GM12801 (cell line): ENCODE measurements around the gene BCAR3.

Source experiments
- TF ChIP-seq, protein P1 (sequence below): IDR thresholded peaks from one replicate; pipeline ENCODE4 v1.5.1; 2011; ENCODE audit warnings: control low read depth; ENCODE audit not compliant: insufficient read length; ENCODE audit errors: extremely low read depth

BCAR3 gene

DNA sequence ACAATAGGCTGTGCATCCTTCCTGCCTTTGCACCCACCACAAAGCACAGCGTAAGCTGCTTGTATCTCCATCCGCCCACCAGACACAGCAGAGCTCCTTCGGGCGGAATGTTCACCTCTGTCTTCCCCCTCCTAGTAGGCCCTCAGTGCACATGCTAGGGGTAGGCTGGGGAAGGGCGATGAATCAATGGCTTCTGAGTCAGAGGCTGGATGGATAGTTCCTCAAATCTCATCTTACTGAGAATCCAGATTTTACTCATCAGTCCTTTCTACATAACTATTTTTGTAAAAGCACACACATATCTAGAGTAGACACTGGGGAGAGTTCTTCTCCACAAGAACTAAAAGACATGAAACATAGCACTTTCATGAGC lies 73.8 kb downstream of the BCAR3 start:
- TF ChIP-seq, protein P1, sequence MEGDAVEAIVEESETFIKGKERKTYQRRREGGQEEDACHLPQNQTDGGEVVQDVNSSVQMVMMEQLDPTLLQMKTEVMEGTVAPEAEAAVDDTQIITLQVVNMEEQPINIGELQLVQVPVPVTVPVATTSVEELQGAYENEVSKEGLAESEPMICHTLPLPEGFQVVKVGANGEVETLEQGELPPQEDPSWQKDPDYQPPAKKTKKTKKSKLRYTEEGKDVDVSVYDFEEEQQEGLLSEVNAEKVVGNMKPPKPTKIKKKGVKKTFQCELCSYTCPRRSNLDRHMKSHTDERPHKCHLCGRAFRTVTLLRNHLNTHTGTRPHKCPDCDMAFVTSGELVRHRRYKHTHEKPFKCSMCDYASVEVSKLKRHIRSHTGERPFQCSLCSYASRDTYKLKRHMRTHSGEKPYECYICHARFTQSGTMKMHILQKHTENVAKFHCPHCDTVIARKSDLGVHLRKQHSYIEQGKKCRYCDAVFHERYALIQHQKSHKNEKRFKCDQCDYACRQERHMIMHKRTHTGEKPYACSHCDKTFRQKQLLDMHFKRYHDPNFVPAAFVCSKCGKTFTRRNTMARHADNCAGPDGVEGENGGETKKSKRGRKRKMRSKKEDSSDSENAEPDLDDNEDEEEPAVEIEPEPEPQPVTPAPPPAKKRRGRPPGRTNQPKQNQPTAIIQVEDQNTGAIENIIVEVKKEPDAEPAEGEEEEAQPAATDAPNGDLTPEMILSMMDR: no peak

DNA sequence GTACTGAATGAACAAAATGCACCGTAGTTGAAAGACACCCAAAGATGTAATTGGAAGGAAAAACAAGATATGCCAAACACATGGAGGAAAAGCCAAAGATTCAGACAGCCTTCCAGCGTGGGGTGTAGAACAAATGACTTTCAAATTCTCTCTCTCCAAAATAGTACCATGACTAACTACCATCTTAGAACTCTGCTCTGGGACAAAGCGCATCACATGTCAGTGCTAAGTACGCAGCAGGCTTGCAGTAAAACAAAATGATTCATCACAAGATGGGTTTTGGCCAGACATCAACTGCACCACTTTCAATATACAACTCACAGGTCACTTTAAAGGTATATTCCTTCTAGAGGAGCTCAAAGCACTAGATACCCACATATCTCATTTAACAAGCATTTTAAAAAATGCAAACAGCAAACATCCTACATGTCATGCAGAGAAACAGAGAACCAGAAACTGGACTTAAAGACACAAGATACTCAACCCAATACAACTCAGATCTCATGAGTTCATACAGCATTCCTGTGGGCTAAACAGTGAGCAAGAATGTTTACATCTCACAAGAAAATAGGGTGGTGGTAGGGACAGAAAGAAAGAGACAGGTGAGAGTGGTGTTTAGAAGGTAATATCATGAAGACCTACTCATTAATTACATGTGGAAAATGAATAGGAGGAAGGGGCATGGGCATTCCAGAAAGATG lies 75.7 kb downstream of the BCAR3 start:
- TF ChIP-seq, protein P1: no peak

DNA sequence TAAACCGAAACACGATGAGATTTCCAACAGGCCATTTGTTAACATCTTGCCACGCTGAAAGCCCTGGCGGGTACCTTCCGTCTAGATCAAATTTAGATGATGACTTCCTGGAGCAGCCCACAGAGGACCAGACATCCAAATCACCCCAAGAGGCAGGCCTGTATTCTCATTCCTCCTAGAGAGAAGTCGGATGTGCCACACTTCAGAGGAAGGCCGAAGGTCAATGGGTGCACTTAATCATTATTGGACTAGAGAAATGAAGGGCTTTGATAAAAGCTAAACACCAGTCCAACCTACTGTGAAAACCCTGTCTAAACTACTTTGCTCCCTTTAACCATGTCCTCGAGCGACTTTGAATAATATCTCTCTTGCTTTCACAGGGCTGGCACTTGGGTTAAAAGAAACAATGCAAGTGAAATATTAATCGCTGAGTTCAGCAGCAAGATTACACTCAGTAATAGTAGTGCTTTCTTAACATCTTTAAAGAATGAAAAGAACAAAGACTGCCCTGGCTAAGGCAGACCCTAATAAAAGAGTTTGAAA lies 76.5 kb downstream of the BCAR3 start:
- TF ChIP-seq, protein P1: no peak

GRCh38 chr1:93604411-93604810 lies 77.2 kb downstream of the BCAR3 start:
- TF ChIP-seq, protein P1: no peak

DNA sequence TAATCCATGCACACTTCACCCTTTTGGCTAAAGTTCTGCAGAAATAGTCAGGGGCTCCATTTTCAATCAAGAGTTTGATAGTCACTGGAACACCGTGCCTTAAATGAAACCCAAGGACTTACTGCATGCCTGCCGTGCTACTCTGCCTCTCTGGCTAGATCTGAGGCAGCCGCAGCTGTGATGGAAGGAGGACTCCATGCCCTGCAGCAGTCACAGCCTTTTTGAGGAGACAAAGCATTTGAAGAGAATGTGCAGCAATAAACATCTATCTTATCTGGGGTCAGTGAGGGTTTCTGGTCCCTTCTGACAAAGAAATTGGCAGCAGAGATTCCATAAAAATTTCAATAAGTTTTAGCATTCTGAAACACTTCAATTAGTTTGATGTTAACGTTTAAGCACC lies 78.0 kb downstream of the BCAR3 start:
- TF ChIP-seq, protein P1: no peak

DNA sequence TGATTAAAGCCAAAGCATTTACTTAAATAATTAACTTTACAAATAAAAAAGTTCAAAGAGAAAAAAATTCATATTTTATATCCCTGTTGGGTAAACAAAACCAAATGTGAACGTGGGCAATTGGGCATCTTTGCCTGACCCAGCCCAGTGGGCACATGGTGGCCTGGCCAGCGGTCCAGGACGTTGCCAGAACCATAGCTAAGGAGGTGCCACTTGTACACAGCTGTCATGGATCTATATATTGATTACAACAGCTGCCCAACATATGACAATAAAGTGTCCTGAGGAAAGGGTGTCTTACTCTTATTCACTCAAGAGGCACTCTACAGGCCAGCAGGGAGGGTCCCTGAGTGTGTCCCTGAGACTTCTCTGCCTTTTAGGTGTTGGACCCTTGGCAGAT lies 78.5 kb downstream of the BCAR3 start:
- TF ChIP-seq, protein P1: no peak

GRCh38 chr1:93602101-93602500 lies 79.5 kb downstream of the BCAR3 start:
- TF ChIP-seq, protein P1: no peak
